GM12878 (cell line): ENCODE data around the gene CPA4.

ENCODE experiments used
- ETV6 ChIP-seq, 2 experiments: fragments of 450-650 bp in 1 of 2; IDR thresholded peaks in 1 of 2; conservative IDR thresholded peaks in 1 of 2; 2 replicates each; pipeline ENCODE4 v1.6.1; 2014; ENCODE audit warnings: antibody characterized with exemption in 1 of 2, borderline replicate concordance in 1 of 2, low read depth in 1 of 2, mild to moderate bottlenecking in 1 of 2, moderate library complexity in 1 of 2
- HDAC6 ChIP-seq: fragments of 200-600 bp; sonication (generic); IDR thresholded peaks from one replicate; pipeline ENCODE4 v1.8.0; 2017; ENCODE audit warnings: antibody characterized with exemption; ENCODE audit not compliant: unreplicated experiment
- POLR2A ChIP-seq: IDR thresholded peaks from 2 replicates; pipeline ENCODE4 v1.6.1; 2011; ENCODE audit warnings: low read depth, mild to moderate bottlenecking, low read length
- SMC3 ChIP-seq: IDR thresholded peaks from 2 replicates; pipeline ENCODE4 v1.6.1; 2011; ENCODE audit warnings: low read length, improper control_type of control experiment, borderline replicate concordance
- TARDBP ChIP-seq: IDR thresholded peaks from 2 replicates; pipeline ENCODE4 v1.6.1; 2016; ENCODE audit warnings: borderline replicate concordance
- TF ChIP-seq, protein P1 (sequence below), 3 experiments: IDR thresholded peaks in 2 of 3; conservative IDR thresholded peaks in 1 of 3; 2 replicates each; pipeline ENCODE4 v1.5.1; 2011; ENCODE audit warnings: low read depth in 3 of 3, low read length in 3 of 3, mild to moderate bottlenecking in 3 of 3, control low read depth in 2 of 3, moderate library complexity in 2 of 3, inconsistent platforms in 1 of 3, mixed read lengths in 1 of 3; ENCODE audit not compliant: control insufficient read depth in 2 of 3, insufficient read depth in 1 of 3; ENCODE audit errors: extremely low read depth in 1 of 3

DNA sequence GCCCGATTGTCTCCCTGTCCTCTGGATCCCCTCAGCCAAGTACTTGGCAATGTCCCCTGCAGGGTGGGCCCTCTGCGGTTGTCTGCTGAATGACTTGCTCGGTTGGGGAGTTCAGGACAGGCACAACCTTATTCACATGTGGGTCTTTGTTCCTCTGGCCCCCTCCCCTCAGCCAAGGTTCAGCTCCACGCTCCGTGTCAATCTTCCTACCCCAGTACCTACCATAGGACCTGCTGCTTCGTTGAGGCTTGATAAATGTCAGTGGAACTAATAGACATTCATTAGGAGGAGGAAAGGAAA is 58.8 kb downstream of the CPA4 start:
- no peak for TF ChIP-seq ETV6 (conservative IDR thresholded peaks at IDR 0.05 in 1 of 2, IDR thresholded peaks at IDR 0.05 in 1 of 2; ENCODE audit: borderline replicate concordance in 1 of 2, low read depth in 1 of 2)
- TF ChIP-seq TARDBP, result no peak
- TF ChIP-seq HDAC6, result no peak
- no peak for TF ChIP-seq POLR2A
- TF ChIP-seq SMC3, result no peak
- TF ChIP-seq, protein P1, sequence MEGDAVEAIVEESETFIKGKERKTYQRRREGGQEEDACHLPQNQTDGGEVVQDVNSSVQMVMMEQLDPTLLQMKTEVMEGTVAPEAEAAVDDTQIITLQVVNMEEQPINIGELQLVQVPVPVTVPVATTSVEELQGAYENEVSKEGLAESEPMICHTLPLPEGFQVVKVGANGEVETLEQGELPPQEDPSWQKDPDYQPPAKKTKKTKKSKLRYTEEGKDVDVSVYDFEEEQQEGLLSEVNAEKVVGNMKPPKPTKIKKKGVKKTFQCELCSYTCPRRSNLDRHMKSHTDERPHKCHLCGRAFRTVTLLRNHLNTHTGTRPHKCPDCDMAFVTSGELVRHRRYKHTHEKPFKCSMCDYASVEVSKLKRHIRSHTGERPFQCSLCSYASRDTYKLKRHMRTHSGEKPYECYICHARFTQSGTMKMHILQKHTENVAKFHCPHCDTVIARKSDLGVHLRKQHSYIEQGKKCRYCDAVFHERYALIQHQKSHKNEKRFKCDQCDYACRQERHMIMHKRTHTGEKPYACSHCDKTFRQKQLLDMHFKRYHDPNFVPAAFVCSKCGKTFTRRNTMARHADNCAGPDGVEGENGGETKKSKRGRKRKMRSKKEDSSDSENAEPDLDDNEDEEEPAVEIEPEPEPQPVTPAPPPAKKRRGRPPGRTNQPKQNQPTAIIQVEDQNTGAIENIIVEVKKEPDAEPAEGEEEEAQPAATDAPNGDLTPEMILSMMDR (IDR thresholded peaks at IDR 0.05 in 2 of 3, conservative IDR thresholded peaks at IDR 0.05 in 1 of 3; ENCODE audit: control insufficient read depth in 2 of 3, extremely low read depth in 1 of 3, insufficient read depth in 1 of 3, low read depth in 3 of 3, low read length in 3 of 3), result no peak
